ENCODE measurements around the gene ARSD. TPM values are rescaled to one million over a fixed set of nuclear protein-coding genes. Genes with fewer than 3 reads are reported as not detected.
"Not testable (repeated sequence)": the region's sequence is repeated elsewhere in the genome, so short reads cannot be mapped to it uniquely, and the experiment has no call there.

ARSD gene, protein sequence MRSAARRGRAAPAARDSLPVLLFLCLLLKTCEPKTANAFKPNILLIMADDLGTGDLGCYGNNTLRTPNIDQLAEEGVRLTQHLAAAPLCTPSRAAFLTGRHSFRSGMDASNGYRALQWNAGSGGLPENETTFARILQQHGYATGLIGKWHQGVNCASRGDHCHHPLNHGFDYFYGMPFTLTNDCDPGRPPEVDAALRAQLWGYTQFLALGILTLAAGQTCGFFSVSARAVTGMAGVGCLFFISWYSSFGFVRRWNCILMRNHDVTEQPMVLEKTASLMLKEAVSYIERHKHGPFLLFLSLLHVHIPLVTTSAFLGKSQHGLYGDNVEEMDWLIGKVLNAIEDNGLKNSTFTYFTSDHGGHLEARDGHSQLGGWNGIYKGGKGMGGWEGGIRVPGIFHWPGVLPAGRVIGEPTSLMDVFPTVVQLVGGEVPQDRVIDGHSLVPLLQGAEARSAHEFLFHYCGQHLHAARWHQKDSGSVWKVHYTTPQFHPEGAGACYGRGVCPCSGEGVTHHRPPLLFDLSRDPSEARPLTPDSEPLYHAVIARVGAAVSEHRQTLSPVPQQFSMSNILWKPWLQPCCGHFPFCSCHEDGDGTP
- 8.8 and 11.2 TPM in 2 replicates for total RNA-seq
- long read RNA-seq, full-length matches to known transcripts = 3 of 8 reads
- long read RNA-seq, partial matches to known transcripts = 0 of 8 reads
- long read RNA-seq, other reads (novel, unspliced or antisense) = 5 of 8 reads

GRCh38 chrX:2928583-2929434, at the start of gene ARSD:
TSS of gene ARSD (minus strand) at chrX:2929339. CDS start at chrX:2929275, 64 bp downstream.
- Mint-ChIP-seq H3K4me1 (peaks cover 23% of the 10 kb centered on the region), H3K4me3 (peak within 1 kb of the TSS; percentile 92), H3K27ac (ENCODE audit: unreplicated experiment) (peak within 1 kb of the TSS; percentile 99), H3K36me3 (ENCODE audit: low read depth) (peaks cover 24% of the 10 kb centered on the region), H3K27me3 (ENCODE audit: low read depth) (no peaks in the 10 kb centered on the region), H3K9me3 (peaks cover 10% of the 10 kb centered on the region)
- no peak for TF ChIP-seq CTCF (conservative IDR thresholded peaks at IDR 0.05)
- peak; percentile 88 for DNase-seq (ENCODE audit: low read depth, low spot score)

GRCh38 chrX:2978639-2979038, 49.5 kb upstream of the ARSD start:
- peaks cover 13% of the 10 kb centered on the region for H3K9me3 Mint-ChIP-seq
- not testable (repeated sequence) for H3K4me3 Mint-ChIP-seq; H3K36me3 Mint-ChIP-seq (ENCODE audit: low read depth); H3K27me3 Mint-ChIP-seq (ENCODE audit: low read depth); DNase-seq (ENCODE audit: low read depth, low spot score); H3K4me1 Mint-ChIP-seq; H3K27ac Mint-ChIP-seq (ENCODE audit: unreplicated experiment)

DNA sequence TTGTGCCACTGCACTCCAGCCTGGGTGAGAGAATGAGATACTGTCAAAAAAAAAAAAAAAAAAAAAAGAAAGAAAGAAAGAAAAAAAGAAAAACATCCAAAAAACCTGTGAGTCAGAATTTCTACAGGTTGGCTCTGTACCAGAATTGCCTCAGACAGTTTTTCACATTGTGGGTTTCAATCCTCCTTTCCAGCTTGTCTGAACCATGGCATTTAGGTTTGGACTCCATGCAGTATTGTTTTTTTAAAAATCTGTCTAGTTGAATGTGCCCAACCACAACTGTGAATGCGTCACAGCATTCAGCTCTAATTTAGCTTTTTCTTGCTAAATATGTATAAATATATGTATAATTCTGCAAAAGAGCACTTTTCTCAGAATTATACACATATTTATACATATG, 45.8 kb upstream of the ARSD start:
- no peaks in the 10 kb centered on the region for H3K36me3 Mint-ChIP-seq (ENCODE audit: low read depth)
- H3K9me3 Mint-ChIP-seq = no peaks in the 10 kb centered on the region
- H3K27ac Mint-ChIP-seq (ENCODE audit: unreplicated experiment) = no peak overlapping the region
- H3K4me1 Mint-ChIP-seq = peaks cover 17% of the 10 kb centered on the region
- H3K4me3 Mint-ChIP-seq = no peak overlapping the region
- no peaks in the 10 kb centered on the region for H3K27me3 Mint-ChIP-seq (ENCODE audit: low read depth)
- no peak for DNase-seq (ENCODE audit: low read depth, low spot score)
- no peak for TF ChIP-seq CTCF (conservative IDR thresholded peaks at IDR 0.05)

DNA sequence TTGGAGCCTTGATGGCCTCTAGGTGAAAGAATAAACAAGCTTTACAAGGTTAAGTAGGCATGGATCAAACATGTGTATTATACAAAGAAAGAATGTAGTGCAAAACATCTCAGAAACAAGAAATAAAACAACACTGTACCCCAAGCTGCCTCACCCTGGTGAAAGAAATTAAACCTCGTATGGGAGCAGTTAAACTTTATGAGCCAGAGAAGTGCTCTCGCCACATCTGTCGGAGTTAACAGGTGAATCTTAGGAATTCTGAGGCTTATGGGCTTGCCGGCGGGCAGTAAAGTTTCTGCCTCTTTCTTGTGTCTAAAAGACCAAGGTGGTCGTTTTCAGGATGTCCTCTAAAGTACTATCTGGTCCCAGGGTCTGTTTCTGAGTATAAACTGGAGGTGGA, 43.3 kb upstream of the ARSD start:
- no peak for TF ChIP-seq CTCF (conservative IDR thresholded peaks at IDR 0.05)
- no peaks in the 10 kb centered on the region for H3K27me3 Mint-ChIP-seq (ENCODE audit: low read depth)
- DNase-seq (ENCODE audit: low read depth, low spot score) = no peak
- no peaks in the 10 kb centered on the region for H3K9me3 Mint-ChIP-seq
- H3K4me1 Mint-ChIP-seq = peaks cover 41% of the 10 kb centered on the region
- no peak overlapping the region for H3K27ac Mint-ChIP-seq (ENCODE audit: unreplicated experiment)
- no peaks in the 10 kb centered on the region for H3K36me3 Mint-ChIP-seq (ENCODE audit: low read depth)
- no peak overlapping the region for H3K4me3 Mint-ChIP-seq

- no peak for TF ChIP-seq CTCF (conservative IDR thresholded peaks at IDR 0.05)
- H3K9me3 Mint-ChIP-seq = no peaks in the 10 kb centered on the region
- H3K4me3 Mint-ChIP-seq = peak overlapping the region; percentile 89
- peak overlapping the region; percentile 93 for H3K27ac Mint-ChIP-seq (ENCODE audit: unreplicated experiment)
- peaks cover 51% of the 10 kb centered on the region for H3K4me1 Mint-ChIP-seq
- H3K27me3 Mint-ChIP-seq (ENCODE audit: low read depth) = no peaks in the 10 kb centered on the region
- no peak for DNase-seq (ENCODE audit: low read depth, low spot score)
- no peaks in the 10 kb centered on the region for H3K36me3 Mint-ChIP-seq (ENCODE audit: low read depth)
Measured at GRCh38 chrX:2969021-2969420, 39.9 kb upstream of the ARSD start.

Data from neural crest cell (in vitro differentiated cells).